ENCODE measurements around the gene CORO1C. TPM values are rescaled to one million over a fixed set of nuclear protein-coding genes. Genes with fewer than 3 reads are reported as not detected.

CORO1C gene
- total and polyA plus RNA-seq, 2 donors (not counting 3 experiments of a cell fraction or from before 2014, with no cell fraction given), result 150 to 240 TPM

GRCh38 chr12:108712165-108712924 is 19.0 kb downstream of the CORO1C start:
- H3K27me3 ChIP-seq (ENCODE audit: control insufficient read depth in 2 of 2, insufficient read depth in 2 of 2, low read length in 2 of 2), result no peaks in the 10 kb centered on the region
- no peak overlapping the region for H3K27ac ChIP-seq (ENCODE audit: insufficient read depth, low read depth, low read length)
- intact Hi-C loops (cut with micrococcal nuclease) (no loop called here), dilution Hi-C loops (cut with MboI; ENCODE audit: extremely low pct_ligation_motif_present, low sequenced_read_pairs) (no loop called here)
- DNase-seq (ENCODE audit: low read depth, low spot score) (no peak), FAIRE-seq (no peak)
- H3K4me3 ChIP-seq (replicated peaks in 1 of 3; ENCODE audit: insufficient read depth in 1 of 3, low read depth in 1 of 3, low read length in 3 of 3), result no peak overlapping the region
- no peak for TF ChIP-seq GATA2 (IDR thresholded peaks at IDR 0.05; ENCODE audit: insufficient read depth, insufficient read length, low read depth, low read length)
- no peak for TF ChIP-seq POLR2AphosphoS5 (IDR thresholded peaks at IDR 0.05; ENCODE audit: insufficient read depth, low read depth, low read length)
- no peak for TF ChIP-seq POLR2A (IDR thresholded peaks at IDR 0.05; ENCODE audit: low read depth, low read length)
- no peak for TF ChIP-seq JUN (IDR thresholded peaks at IDR 0.05; ENCODE audit: borderline replicate concordance, insufficient read depth, insufficient read length, low read depth)
- no peak for TF ChIP-seq EZH2 (IDR thresholded peaks at IDR 0.05; ENCODE audit: borderline replicate concordance, low read depth, low read length, severe bottlenecking)
- TF ChIP-seq MYC (IDR thresholded peaks at IDR 0.05; ENCODE audit: low read depth, low read length), result no peak
- TF ChIP-seq, protein P1, sequence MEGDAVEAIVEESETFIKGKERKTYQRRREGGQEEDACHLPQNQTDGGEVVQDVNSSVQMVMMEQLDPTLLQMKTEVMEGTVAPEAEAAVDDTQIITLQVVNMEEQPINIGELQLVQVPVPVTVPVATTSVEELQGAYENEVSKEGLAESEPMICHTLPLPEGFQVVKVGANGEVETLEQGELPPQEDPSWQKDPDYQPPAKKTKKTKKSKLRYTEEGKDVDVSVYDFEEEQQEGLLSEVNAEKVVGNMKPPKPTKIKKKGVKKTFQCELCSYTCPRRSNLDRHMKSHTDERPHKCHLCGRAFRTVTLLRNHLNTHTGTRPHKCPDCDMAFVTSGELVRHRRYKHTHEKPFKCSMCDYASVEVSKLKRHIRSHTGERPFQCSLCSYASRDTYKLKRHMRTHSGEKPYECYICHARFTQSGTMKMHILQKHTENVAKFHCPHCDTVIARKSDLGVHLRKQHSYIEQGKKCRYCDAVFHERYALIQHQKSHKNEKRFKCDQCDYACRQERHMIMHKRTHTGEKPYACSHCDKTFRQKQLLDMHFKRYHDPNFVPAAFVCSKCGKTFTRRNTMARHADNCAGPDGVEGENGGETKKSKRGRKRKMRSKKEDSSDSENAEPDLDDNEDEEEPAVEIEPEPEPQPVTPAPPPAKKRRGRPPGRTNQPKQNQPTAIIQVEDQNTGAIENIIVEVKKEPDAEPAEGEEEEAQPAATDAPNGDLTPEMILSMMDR (IDR thresholded peaks at IDR 0.05; ENCODE audit: extremely low read depth in 1 of 2, insufficient read depth in 1 of 2, low read depth in 1 of 2, low read length in 2 of 2), result no peak
- no peak for TF ChIP-seq MAX (IDR thresholded peaks at IDR 0.05; ENCODE audit: insufficient read depth, insufficient read length)
- no peak for TF ChIP-seq FOS (IDR thresholded peaks at IDR 0.05; ENCODE audit: borderline replicate concordance, insufficient read depth, low read length)
- no peaks in the 10 kb centered on the region for H3K9me3 ChIP-seq (replicated peaks; ENCODE audit: control insufficient read depth, insufficient read depth, low read length)
- H4K20me1 ChIP-seq (replicated peaks; ENCODE audit: control insufficient read depth, extremely low read depth, insufficient read depth, low read length), result peaks cover 5% of the 10 kb centered on the region
- H3K4me1 ChIP-seq (ENCODE audit: control insufficient read depth, extremely low read depth, insufficient read depth, low read length), result peaks cover 3% of the 10 kb centered on the region
- peaks cover 0 to 4% of the 10 kb centered on the region in 2 experiments for H3K36me3 ChIP-seq (ENCODE audit: control insufficient read depth in 2 of 2, extremely low read depth in 1 of 2, insufficient read depth in 2 of 2, low read length in 2 of 2)
- ChIA-PET CTCF (interaction anchor here (1.1 to 3.7 kb wide), 4 partner anchors 10 to 95 kb away, joined by 3 to 12 read pairs (median 4); no protein-coding TSS in a partner anchor), POLR2A (interaction anchor here (0.6 kb wide), 1 partner anchor 1757 kb away, joined by 3 read pairs; the partner anchor contains the start of gene TMEM263)
- peaks cover 94% of the 10 kb centered on the region for H3K79me2 ChIP-seq (ENCODE audit: control insufficient read depth, insufficient read depth, low read length)
- H3K9ac ChIP-seq (replicated peaks; ENCODE audit: extremely low read depth, insufficient read depth, low read length), result no peak overlapping the region
- no peak overlapping the region for H2AFZ ChIP-seq (ENCODE audit: low read depth, low read length)
- H3K9me1 ChIP-seq (replicated peaks; ENCODE audit: control insufficient read depth, extremely low read depth, insufficient read depth, low read length), result peaks cover 3% of the 10 kb centered on the region
- BruUV-seq (replicated peaks), result no TSS peak
- H3K4me2 ChIP-seq (ENCODE audit: insufficient read depth, low read length), result no peak overlapping the region

All from endothelial cell of umbilical vein (primary cell).